ENCODE results near the gene TET2.

Gene TET2

GRCh38 chr4:105170711-105171110, 24.0 kb downstream of the TET2 start:
- H4K8ac ChIP-seq (ENCODE audit: low read depth, low read length): no peak overlapping the region
- no peak overlapping the region for H2BK5ac ChIP-seq (ENCODE audit: low read length)
- no peak overlapping the region for H3K14ac ChIP-seq (ENCODE audit: low read length)
- no peaks in the 10 kb centered on the region for H3K27me3 ChIP-seq (ENCODE audit: control insufficient read depth in 3 of 3, insufficient read depth in 3 of 3, low read depth in 1 of 3, low read length in 3 of 3)
- no peak overlapping the region for H3K23ac ChIP-seq (ENCODE audit: low read depth, low read length, poor library complexity)
- H3K18ac ChIP-seq (ENCODE audit: low read length): no peak overlapping the region
- H3K27ac ChIP-seq (replicated peaks; ENCODE audit: low read length): no peak overlapping the region
- H2AFZ ChIP-seq (ENCODE audit: low read length): no peak overlapping the region
- no peak overlapping the region for H4K91ac ChIP-seq (ENCODE audit: low read depth, low read length, poor library complexity)
- H2BK120ac ChIP-seq (ENCODE audit: low read depth, low read length): no peak overlapping the region
- no peak overlapping the region for H2AK5ac ChIP-seq (ENCODE audit: low read depth, low read length)
- DNase-seq (ENCODE audit: low spot score): no peak
- H3K79me1 ChIP-seq (ENCODE audit: low read depth, low read length): no peaks in the 10 kb centered on the region
- H3K4me2 ChIP-seq (ENCODE audit: insufficient read depth, low read length, poor library complexity, severe bottlenecking): no peak overlapping the region
- no peak overlapping the region for H3K4ac ChIP-seq (ENCODE audit: low read length)
- peaks cover 0 to 20% of the 10 kb centered on the region in 2 donors for H3K9me3 ChIP-seq (replicated peaks in 1 of 2; ENCODE audit: control insufficient read depth in 2 of 2, insufficient read depth in 1 of 2, low read depth in 1 of 2, low read length in 2 of 2)
- no peak overlapping the region for H2BK12ac ChIP-seq (ENCODE audit: low read length)
- no peak overlapping the region for H3K4me3 ChIP-seq (ENCODE audit: low read length in 2 of 2)
- H3K36me3 ChIP-seq (replicated peaks in 1 of 2; ENCODE audit: control insufficient read depth in 2 of 2, insufficient read depth in 2 of 2, low read length in 2 of 2): peaks cover 0 to 26% of the 10 kb centered on the region in 2 donors
- H3K4me1 ChIP-seq (ENCODE audit: control insufficient read depth in 2 of 2, insufficient read depth in 1 of 2, low read depth in 1 of 2, low read length in 2 of 2): no peaks in the 10 kb centered on the region
- no peak overlapping the region for H2BK15ac ChIP-seq (ENCODE audit: low read length)
- WGBS, 2 donors (ENCODE audit: extremely low coverage in 2 of 2, insufficient read length in 2 of 2, insufficient replicate concordance in 1 of 2): no CpG with 5 or more reads among the region's 4 CpGs
- H3K9ac ChIP-seq (ENCODE audit: low read depth, low read length, poor library complexity): no peak overlapping the region

GRCh38 chr4:105171912-105172311, 25.2 kb downstream of the TET2 start:
- Histone ChIP-seq H3K4ac (ENCODE audit: low read length) (no peak overlapping the region), H3K36me3 (replicated peaks in 1 of 2; ENCODE audit: control insufficient read depth in 2 of 2, insufficient read depth in 2 of 2, low read length in 2 of 2) (peaks cover 0 to 26% of the 10 kb centered on the region in 2 donors), H2BK120ac (ENCODE audit: low read depth, low read length) (no peak overlapping the region), H3K14ac (ENCODE audit: low read length) (no peak overlapping the region), H3K79me1 (ENCODE audit: low read depth, low read length) (no peaks in the 10 kb centered on the region), H2AFZ (ENCODE audit: low read length) (no peak overlapping the region), H2BK5ac (ENCODE audit: low read length) (no peak overlapping the region), H2BK15ac (ENCODE audit: low read length) (no peak overlapping the region), H2BK12ac (ENCODE audit: low read length) (no peak overlapping the region), H4K8ac (ENCODE audit: low read depth, low read length) (no peak overlapping the region), H3K9me3 (replicated peaks in 1 of 2; ENCODE audit: control insufficient read depth in 2 of 2, insufficient read depth in 1 of 2, low read depth in 1 of 2, low read length in 2 of 2) (peaks cover 0 to 30% of the 10 kb centered on the region in 2 donors), H3K18ac (ENCODE audit: low read length) (no peak overlapping the region), H3K9ac (ENCODE audit: low read depth, low read length, poor library complexity) (no peak overlapping the region), H3K4me3 (ENCODE audit: low read length in 2 of 2) (no peak overlapping the region), H3K4me1 (ENCODE audit: control insufficient read depth in 2 of 2, insufficient read depth in 1 of 2, low read depth in 1 of 2, low read length in 2 of 2) (no peaks in the 10 kb centered on the region), H3K27me3 (ENCODE audit: control insufficient read depth in 3 of 3, insufficient read depth in 3 of 3, low read depth in 1 of 3, low read length in 3 of 3) (no peaks in the 10 kb centered on the region), H2AK5ac (ENCODE audit: low read depth, low read length) (no peak overlapping the region), H4K91ac (ENCODE audit: low read depth, low read length, poor library complexity) (no peak overlapping the region), H3K23ac (ENCODE audit: low read depth, low read length, poor library complexity) (no peak overlapping the region), H3K4me2 (ENCODE audit: insufficient read depth, low read length, poor library complexity, severe bottlenecking) (no peak overlapping the region), H3K27ac (replicated peaks; ENCODE audit: low read length) (no peak overlapping the region)
- no CpG with 5 or more reads among the region's 1 CpG for WGBS, 2 donors (ENCODE audit: extremely low coverage in 2 of 2, insufficient read length in 2 of 2, insufficient replicate concordance in 1 of 2)
- no peak for DNase-seq (ENCODE audit: low spot score)

GRCh38 chr4:105174098-105174497, 27.4 kb downstream of the TET2 start:
- Histone ChIP-seq H3K79me1 (ENCODE audit: low read depth, low read length) (no peaks in the 10 kb centered on the region), H4K91ac (ENCODE audit: low read depth, low read length, poor library complexity) (no peak overlapping the region), H3K9me3 (replicated peaks in 1 of 2; ENCODE audit: control insufficient read depth in 2 of 2, insufficient read depth in 1 of 2, low read depth in 1 of 2, low read length in 2 of 2) (peaks cover 0 to 30% of the 10 kb centered on the region in 2 donors), H2AK5ac (ENCODE audit: low read depth, low read length) (no peak overlapping the region), H3K4me3 (ENCODE audit: low read length in 2 of 2) (no peak overlapping the region), H3K18ac (ENCODE audit: low read length) (no peak overlapping the region), H3K36me3 (replicated peaks in 1 of 2; ENCODE audit: control insufficient read depth in 2 of 2, insufficient read depth in 2 of 2, low read length in 2 of 2) (peaks cover 0 to 23% of the 10 kb centered on the region in 2 donors), H2BK15ac (ENCODE audit: low read length) (no peak overlapping the region), H3K4ac (ENCODE audit: low read length) (no peak overlapping the region), H4K8ac (ENCODE audit: low read depth, low read length) (no peak overlapping the region), H3K4me1 (ENCODE audit: control insufficient read depth in 2 of 2, insufficient read depth in 1 of 2, low read depth in 1 of 2, low read length in 2 of 2) (no peaks in the 10 kb centered on the region), H3K27me3 (ENCODE audit: control insufficient read depth in 3 of 3, insufficient read depth in 3 of 3, low read depth in 1 of 3, low read length in 3 of 3) (no peaks in the 10 kb centered on the region), H2BK12ac (ENCODE audit: low read length) (no peak overlapping the region), H3K9ac (ENCODE audit: low read depth, low read length, poor library complexity) (no peak overlapping the region), H3K14ac (ENCODE audit: low read length) (no peak overlapping the region), H3K27ac (replicated peaks; ENCODE audit: low read length) (no peak overlapping the region), H2BK5ac (ENCODE audit: low read length) (no peak overlapping the region), H2AFZ (ENCODE audit: low read length) (no peak overlapping the region), H3K23ac (ENCODE audit: low read depth, low read length, poor library complexity) (no peak overlapping the region), H2BK120ac (ENCODE audit: low read depth, low read length) (no peak overlapping the region), H3K4me2 (ENCODE audit: insufficient read depth, low read length, poor library complexity, severe bottlenecking) (no peak overlapping the region)
- no CpG with 5 or more reads among the region's 2 CpGs for WGBS, 2 donors (ENCODE audit: extremely low coverage in 2 of 2, insufficient read length in 2 of 2, insufficient replicate concordance in 1 of 2)
- DNase-seq (ENCODE audit: low spot score): no peak

GRCh38 chr4:105179539-105180401, 33.1 kb downstream of the TET2 start:
- Histone ChIP-seq H3K4me3 (ENCODE audit: low read length in 2 of 2) (no peak overlapping the region), H2BK12ac (ENCODE audit: low read length) (no peak overlapping the region), H3K4me2 (ENCODE audit: insufficient read depth, low read length, poor library complexity, severe bottlenecking) (no peak overlapping the region), H3K18ac (ENCODE audit: low read length) (no peak overlapping the region), H3K27ac (replicated peaks; ENCODE audit: low read length) (no peak overlapping the region), H3K79me1 (ENCODE audit: low read depth, low read length) (no peaks in the 10 kb centered on the region), H3K27me3 (ENCODE audit: control insufficient read depth in 3 of 3, insufficient read depth in 3 of 3, low read depth in 1 of 3, low read length in 3 of 3) (no peaks in the 10 kb centered on the region), H2BK120ac (ENCODE audit: low read depth, low read length) (no peak overlapping the region), H2AK5ac (ENCODE audit: low read depth, low read length) (no peak overlapping the region), H2AFZ (ENCODE audit: low read length) (no peak overlapping the region), H4K8ac (ENCODE audit: low read depth, low read length) (no peak overlapping the region), H4K91ac (ENCODE audit: low read depth, low read length, poor library complexity) (no peak overlapping the region), H2BK5ac (ENCODE audit: low read length) (no peak overlapping the region), H3K4ac (ENCODE audit: low read length) (no peak overlapping the region), H3K4me1 (ENCODE audit: control insufficient read depth in 2 of 2, insufficient read depth in 1 of 2, low read depth in 1 of 2, low read length in 2 of 2) (peaks cover 7 to 9% of the 10 kb centered on the region in 2 donors), H2BK15ac (ENCODE audit: low read length) (no peak overlapping the region), H3K9ac (ENCODE audit: low read depth, low read length, poor library complexity) (no peak overlapping the region), H3K14ac (ENCODE audit: low read length) (no peak overlapping the region), H3K9me3 (replicated peaks in 1 of 2; ENCODE audit: control insufficient read depth in 2 of 2, insufficient read depth in 1 of 2, low read depth in 1 of 2, low read length in 2 of 2) (peaks cover 0 to 19% of the 10 kb centered on the region in 2 donors), H3K36me3 (replicated peaks in 1 of 2; ENCODE audit: control insufficient read depth in 2 of 2, insufficient read depth in 2 of 2, low read length in 2 of 2) (peaks cover 0 to 8% of the 10 kb centered on the region in 2 donors), H3K23ac (ENCODE audit: low read depth, low read length, poor library complexity) (no peak overlapping the region)
- no peak for DNase-seq (ENCODE audit: low spot score)

Data from neuronal stem cell (in vitro differentiated cells).